SH-SY5Y (cell line): ENCODE measurements around the gene CIPC.

ENCODE experiments used
- GATA2 ChIP-seq: IDR thresholded peaks from 2 replicates; pipeline ENCODE4 v1.6.1; 2011; ENCODE audit warnings: mild to moderate bottlenecking, low read depth, low read length
- GATA3 ChIP-seq: IDR thresholded peaks from 2 replicates; pipeline ENCODE4 v1.6.1; 2011; ENCODE audit warnings: low read depth, mild to moderate bottlenecking, low read length, moderate library complexity

Gene CIPC

DNA sequence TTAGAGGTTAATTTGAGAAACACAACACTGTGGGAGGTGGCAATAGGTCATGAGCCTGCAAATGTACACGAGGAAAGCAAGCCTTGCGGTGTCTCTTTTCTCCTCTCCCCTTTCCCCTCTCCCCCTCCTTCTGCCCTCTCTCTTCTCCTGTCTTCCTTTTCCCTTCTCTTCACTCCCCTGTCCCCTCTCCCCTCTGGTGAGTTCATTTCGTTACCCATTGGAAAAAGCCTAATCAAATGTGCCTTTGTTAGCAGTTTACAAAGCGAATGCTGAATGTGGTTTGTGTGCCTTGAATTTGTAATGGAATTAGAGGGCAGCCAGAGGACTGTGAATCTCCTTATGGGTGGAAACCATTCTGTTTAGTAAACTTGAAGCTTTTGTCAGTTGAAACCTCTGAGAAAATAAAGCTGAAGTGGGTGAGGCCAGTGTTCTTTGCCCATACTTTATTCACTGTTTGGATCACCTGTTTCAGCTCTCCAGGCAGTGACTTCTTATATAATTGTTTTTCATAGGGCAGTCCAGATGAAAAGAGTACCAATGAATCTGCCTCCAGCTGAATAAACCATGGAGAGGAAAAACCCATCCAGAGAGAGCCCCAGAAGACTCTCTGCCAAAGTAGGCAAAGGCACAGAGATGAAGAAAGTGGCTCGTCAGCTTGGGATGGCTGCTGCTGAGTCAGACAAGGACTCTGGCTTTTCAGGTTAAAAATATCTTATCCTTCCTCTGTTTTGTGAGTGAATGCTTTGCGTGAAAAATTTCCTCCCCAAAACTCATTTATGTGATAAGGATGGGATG lies 7.3 kb downstream of the CIPC start:
- TF ChIP-seq GATA2 (no peak), GATA3 (no peak)

GRCh38 chr14:77106666-77107065 lies 8.6 kb downstream of the CIPC start:
- no peak for TF ChIP-seq GATA3
- TF ChIP-seq GATA2 = no peak

GRCh38 chr14:77107228-77107627 lies 9.2 kb downstream of the CIPC start:
- TF ChIP-seq GATA3 = no peak
- no peak for TF ChIP-seq GATA2

GRCh38 chr14:77108753-77109152 lies 10.7 kb downstream of the CIPC start:
- TF ChIP-seq GATA3 = no peak
- no peak for TF ChIP-seq GATA2

- TF ChIP-seq GATA2 (no peak), GATA3 (no peak)
Observed at GRCh38 chr14:77109656-77110055, 11.6 kb downstream of the CIPC start.

DNA sequence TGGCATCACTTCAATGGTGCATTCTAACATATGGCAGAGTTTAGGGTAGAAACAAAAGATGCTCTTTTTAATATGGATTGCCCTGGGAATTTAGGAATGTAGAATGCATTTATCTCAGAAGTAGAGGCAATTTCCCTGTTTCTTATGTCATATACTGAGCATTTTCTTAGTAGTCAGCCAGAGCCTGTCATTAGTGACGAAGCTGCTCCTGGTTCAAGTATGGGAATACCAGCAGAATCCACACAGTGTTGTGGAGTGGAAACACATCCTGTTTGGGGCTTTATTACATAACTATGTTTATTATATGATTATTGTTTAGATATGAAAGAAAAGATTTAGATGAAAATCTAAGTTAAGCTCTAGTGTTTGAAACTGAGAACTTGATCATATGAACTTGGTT lies 12.2 kb downstream of the CIPC start:
- no peak for TF ChIP-seq GATA3
- no peak for TF ChIP-seq GATA2

GRCh38 chr14:77111021-77111420 lies 13.0 kb downstream of the CIPC start:
- TF ChIP-seq GATA3 = no peak
- no peak for TF ChIP-seq GATA2

DNA sequence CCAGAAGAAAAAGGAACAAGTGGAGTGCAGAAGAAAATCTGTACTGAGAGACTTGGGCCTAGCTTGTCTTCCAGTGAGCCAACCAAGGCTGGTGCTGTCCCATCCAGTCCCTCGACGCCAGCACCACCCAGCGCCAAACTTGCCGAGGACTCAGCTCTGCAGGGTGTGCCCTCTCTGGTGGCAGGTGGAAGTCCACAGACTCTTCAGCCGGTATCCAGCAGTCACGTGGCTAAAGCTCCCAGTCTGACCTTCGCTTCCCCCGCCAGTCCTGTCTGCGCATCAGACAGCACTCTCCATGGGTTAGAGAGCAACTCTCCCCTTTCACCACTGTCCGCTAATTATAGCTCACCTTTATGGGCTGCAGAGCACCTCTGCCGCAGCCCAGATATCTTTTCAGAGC lies 15.6 kb downstream of the CIPC start:
- TF ChIP-seq GATA2 = no peak
- no peak for TF ChIP-seq GATA3

GRCh38 chr14:77114609-77115008 lies 16.6 kb downstream of the CIPC start:
- TF ChIP-seq GATA2 (no peak), GATA3 (no peak)

DNA sequence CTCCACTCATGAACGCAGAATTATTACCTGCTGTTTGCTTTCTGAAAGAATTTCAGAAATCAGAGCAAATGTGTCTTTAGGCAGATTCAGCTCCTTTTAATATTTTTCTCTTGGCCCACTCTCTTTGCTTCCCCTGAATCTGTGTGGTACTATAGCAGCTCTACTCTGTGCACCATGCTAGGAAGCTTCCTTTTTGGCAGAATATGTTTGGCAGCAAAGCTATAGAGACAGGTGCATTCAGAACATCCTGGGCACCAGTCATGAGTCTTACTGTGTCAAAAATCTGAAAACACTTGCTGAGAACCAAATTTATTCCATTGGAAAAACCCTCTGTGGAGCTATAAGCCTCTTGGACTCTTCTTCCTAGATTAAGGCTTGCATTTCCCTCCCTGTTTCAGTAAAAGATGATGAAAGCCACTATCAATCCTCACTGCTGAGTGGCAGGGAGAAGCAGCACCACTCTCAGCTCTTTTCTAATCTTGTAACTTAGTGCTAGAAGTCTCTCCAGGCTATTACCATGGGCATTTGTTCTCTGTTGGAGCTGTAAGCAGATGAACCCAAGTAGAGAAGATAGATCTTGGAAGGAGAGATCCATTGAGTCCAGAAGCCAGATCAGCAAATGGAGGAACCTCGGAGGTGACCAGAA lies 18.2 kb downstream of the CIPC start:
- no peak for TF ChIP-seq GATA3

GRCh38 chr14:77119851-77120250 lies 21.8 kb downstream of the CIPC start:
- TF ChIP-seq GATA3 (no peak), GATA2 (no peak)

DNA sequence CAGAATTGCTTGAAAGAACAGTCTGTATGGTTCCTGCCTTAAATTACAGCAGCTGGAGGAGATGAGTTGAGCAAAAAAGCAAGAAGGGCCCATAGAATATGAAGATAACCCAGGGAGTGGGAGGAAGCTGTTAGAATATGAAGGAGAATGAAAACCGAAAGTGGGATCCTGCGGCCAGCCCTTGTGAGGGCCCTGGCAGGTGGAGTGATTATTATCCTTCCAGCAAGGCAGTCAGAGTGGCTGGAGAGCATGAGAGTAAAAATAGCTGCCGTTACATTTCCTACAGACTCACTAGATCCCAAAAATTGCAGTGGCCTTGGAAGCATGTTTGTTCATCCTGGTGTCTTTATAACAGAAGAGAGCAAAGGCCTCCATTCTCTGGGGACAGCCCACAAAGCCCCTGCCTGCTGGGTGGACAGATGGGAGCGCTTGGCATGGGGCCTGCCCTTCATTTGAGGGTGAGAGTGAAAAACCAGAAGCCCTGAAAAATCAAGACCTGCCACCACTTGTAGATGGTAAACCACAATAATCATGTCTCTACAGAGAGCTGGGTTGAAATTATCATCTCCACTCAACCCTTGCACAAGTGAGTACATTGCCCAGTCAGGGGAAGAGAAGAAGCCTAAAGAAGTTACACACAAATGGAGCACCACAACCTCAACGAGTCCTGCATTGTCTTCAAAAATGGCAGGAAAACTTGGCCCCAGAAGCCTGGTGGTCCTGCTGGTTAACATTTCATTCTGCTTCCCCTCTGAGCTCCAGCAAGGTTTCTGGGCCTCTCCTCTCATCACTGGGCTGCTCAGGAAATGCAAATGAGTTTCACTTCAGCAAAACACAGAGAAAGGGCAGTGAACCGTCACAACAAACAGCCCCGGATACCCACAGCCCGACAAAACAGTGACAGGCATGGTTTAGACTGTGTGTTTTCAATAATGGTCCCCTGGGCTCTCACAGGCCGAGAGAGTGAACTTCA lies 23.0 kb downstream of the CIPC start:
- TF ChIP-seq GATA3 (no peak), GATA2 (no peak)

GRCh38 chr14:77122526-77123125 lies 24.6 kb downstream of the CIPC start:
- TF ChIP-seq GATA3 (no peak), GATA2 (no peak)
